Panc1 (cell line): ENCODE results near the gene DHRS13.

Source experiments
- POLR2AphosphoS5 ChIP-seq: IDR thresholded peaks from 2 replicates; pipeline ENCODE4 v1.6.1; 2012; ENCODE audit warnings: mild to moderate bottlenecking, low read depth, low read length, moderate library complexity
- TF ChIP-seq, protein P1 (sequence below): fragments of 450-650 bp; IDR thresholded peaks from 2 replicates; pipeline ENCODE4 v1.5.1; 2017; ENCODE audit warnings: mild to moderate bottlenecking
- TF ChIP-seq, protein P2 (sequence below), 2 experiments: IDR thresholded peaks; 2 replicates each; pipeline ENCODE4 v1.6.1; 2011 to 2012; ENCODE audit warnings: low read depth in 2 of 2, control low read depth in 1 of 2, low read length in 1 of 2, mild to moderate bottlenecking in 1 of 2, moderate library complexity in 1 of 2; ENCODE audit not compliant: insufficient read depth in 1 of 2

DNA sequence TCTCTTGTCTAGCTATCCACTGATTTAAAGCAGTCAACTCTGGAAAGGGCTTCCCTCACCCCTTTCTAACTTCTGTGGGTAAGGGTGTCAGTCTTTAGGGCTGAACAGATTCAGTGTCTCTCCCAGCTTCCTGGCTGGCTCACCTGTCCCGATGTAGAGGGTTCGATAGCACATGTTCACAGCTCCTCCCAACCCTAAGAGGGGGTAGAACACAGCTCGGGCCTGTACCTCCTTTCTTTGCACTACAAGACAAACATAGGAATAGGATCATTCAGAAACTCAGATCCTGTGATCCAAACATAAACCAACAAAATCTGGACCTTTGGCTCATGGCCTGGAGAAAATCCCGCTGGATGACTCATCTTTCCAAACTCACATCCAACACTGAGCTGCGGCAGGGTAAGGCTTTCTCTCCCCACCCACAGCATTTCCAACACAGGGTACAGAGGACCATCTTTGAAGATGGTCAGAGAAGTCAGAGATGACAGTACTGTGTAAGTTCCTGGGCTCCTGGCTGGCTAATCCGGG lies 5.8 kb upstream of the DHRS13 start:
- TF ChIP-seq, protein P1, sequence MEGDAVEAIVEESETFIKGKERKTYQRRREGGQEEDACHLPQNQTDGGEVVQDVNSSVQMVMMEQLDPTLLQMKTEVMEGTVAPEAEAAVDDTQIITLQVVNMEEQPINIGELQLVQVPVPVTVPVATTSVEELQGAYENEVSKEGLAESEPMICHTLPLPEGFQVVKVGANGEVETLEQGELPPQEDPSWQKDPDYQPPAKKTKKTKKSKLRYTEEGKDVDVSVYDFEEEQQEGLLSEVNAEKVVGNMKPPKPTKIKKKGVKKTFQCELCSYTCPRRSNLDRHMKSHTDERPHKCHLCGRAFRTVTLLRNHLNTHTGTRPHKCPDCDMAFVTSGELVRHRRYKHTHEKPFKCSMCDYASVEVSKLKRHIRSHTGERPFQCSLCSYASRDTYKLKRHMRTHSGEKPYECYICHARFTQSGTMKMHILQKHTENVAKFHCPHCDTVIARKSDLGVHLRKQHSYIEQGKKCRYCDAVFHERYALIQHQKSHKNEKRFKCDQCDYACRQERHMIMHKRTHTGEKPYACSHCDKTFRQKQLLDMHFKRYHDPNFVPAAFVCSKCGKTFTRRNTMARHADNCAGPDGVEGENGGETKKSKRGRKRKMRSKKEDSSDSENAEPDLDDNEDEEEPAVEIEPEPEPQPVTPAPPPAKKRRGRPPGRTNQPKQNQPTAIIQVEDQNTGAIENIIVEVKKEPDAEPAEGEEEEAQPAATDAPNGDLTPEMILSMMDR = no peak
- TF ChIP-seq POLR2AphosphoS5 = no peak
- TF ChIP-seq, protein P2, sequence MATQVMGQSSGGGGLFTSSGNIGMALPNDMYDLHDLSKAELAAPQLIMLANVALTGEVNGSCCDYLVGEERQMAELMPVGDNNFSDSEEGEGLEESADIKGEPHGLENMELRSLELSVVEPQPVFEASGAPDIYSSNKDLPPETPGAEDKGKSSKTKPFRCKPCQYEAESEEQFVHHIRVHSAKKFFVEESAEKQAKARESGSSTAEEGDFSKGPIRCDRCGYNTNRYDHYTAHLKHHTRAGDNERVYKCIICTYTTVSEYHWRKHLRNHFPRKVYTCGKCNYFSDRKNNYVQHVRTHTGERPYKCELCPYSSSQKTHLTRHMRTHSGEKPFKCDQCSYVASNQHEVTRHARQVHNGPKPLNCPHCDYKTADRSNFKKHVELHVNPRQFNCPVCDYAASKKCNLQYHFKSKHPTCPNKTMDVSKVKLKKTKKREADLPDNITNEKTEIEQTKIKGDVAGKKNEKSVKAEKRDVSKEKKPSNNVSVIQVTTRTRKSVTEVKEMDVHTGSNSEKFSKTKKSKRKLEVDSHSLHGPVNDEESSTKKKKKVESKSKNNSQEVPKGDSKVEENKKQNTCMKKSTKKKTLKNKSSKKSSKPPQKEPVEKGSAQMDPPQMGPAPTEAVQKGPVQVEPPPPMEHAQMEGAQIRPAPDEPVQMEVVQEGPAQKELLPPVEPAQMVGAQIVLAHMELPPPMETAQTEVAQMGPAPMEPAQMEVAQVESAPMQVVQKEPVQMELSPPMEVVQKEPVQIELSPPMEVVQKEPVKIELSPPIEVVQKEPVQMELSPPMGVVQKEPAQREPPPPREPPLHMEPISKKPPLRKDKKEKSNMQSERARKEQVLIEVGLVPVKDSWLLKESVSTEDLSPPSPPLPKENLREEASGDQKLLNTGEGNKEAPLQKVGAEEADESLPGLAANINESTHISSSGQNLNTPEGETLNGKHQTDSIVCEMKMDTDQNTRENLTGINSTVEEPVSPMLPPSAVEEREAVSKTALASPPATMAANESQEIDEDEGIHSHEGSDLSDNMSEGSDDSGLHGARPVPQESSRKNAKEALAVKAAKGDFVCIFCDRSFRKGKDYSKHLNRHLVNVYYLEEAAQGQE (IDR thresholded peaks at IDR 0.05; ENCODE audit: insufficient read depth in 1 of 2, low read depth in 2 of 2, low read length in 1 of 2) = no peak
